Caco-2 (cell line): Measurements from ENCODE around the gene GOLM1. TPM values are rescaled to one million over a fixed set of nuclear protein-coding genes. Genes with fewer than 3 reads are reported as not detected.

Experiments used
- BruUV-seq: library from RNA; stranded (reverse); fragments of 400-500 nt; replicated peaks from 2 replicates; lab custom pipeline; 2021; lab: Mats Ljungman, UMichigan
- CTCF ChIA-PET: fragments of 300-600 bp; sonication (Branson Sonifier 250); formaldehyde crosslinking; loops from one replicate; lab custom pipeline; 2022; ENCODE audit warnings: antibody characterized with exemption; lab: Charles Lee
- POLR2A ChIA-PET: fragments of 300-600 bp; sonication (Branson Sonifier 250); formaldehyde crosslinking; loops from one replicate; lab custom pipeline; 2022; ENCODE audit warnings: antibody characterized with exemption; lab: Charles Lee
- DNase-seq, 2 experiments: peaks; one replicate each; pipeline versions ENCODE4 v3.0.0 to v3.0.0-alpha.2; 2020 to 2022
- H3K27me3 ChIP-seq: replicated peaks from 2 replicates; pipeline ENCODE4 v1.6.0; 2011; ENCODE audit warnings: low read length; ENCODE audit not compliant: control insufficient read depth, insufficient read depth
- H3K36me3 ChIP-seq: 2 replicates; pipeline ENCODE4 v1.5.1; 2011; ENCODE audit warnings: low read length; ENCODE audit not compliant: control insufficient read depth, insufficient read depth
- H3K4me1 ChIP-seq: fragments of 250-450 bp; sonication (Bioruptor Pico); 2 replicates; pipeline ENCODE4 v1.5.1; 2020; ENCODE audit warnings: mild to moderate bottlenecking
- H3K4me3 ChIP-seq: 2 replicates; pipeline ENCODE4 v1.5.1; 2011; ENCODE audit warnings: low read depth, mild to moderate bottlenecking, control low read depth, low read length
- H3K9me3 ChIP-seq: fragments of 250-450 bp; sonication (Bioruptor Pico); 2 replicates; pipeline ENCODE4 v1.5.1; 2020; ENCODE audit warnings: mild to moderate bottlenecking, moderate library complexity
- H3K27ac Mint-ChIP-seq: one replicate; pipeline ENCODE4 v1.8.0; 2022; ENCODE audit warnings: mixed read lengths; ENCODE audit not compliant: unreplicated experiment
- H3K27me3 Mint-ChIP-seq: one replicate; pipeline ENCODE4 v1.8.0; 2022; ENCODE audit warnings: mixed read lengths; ENCODE audit not compliant: insufficient read depth, unreplicated experiment
- H3K36me3 Mint-ChIP-seq: one replicate; pipeline ENCODE4 v1.8.0; 2022; ENCODE audit warnings: mild to moderate bottlenecking, mixed read lengths; ENCODE audit not compliant: insufficient read depth, unreplicated experiment
- H3K4me1 Mint-ChIP-seq: one replicate; pipeline ENCODE4 v1.8.0; 2022; ENCODE audit warnings: low read depth, mixed read lengths; ENCODE audit not compliant: unreplicated experiment
- H3K4me3 Mint-ChIP-seq: one replicate; pipeline ENCODE4 v1.8.0; 2022; ENCODE audit warnings: mild to moderate bottlenecking, moderate library complexity, mixed read lengths; ENCODE audit not compliant: unreplicated experiment
- H3K9me3 Mint-ChIP-seq: one replicate; pipeline ENCODE4 v1.8.0; 2022; ENCODE audit warnings: mixed read lengths; ENCODE audit not compliant: unreplicated experiment
- CTCF ChIP-seq, 2 experiments: fragments of 200-600 bp in 1 of 2; IDR thresholded peaks; 1 replicate in 1 of 2; 2 replicates in 1 of 2; pipeline versions ENCODE4 v1.5.1 to v1.8.0; 2011 to 2022; ENCODE audit warnings: antibody characterized with exemption in 1 of 2, control low read depth in 1 of 2, inconsistent platforms in 1 of 2, low read depth in 1 of 2, low read length in 1 of 2, mild to moderate bottlenecking in 1 of 2, moderate library complexity in 1 of 2; ENCODE audit not compliant: insufficient read depth in 1 of 2, severe bottlenecking in 1 of 2, unreplicated experiment in 1 of 2
- intact Hi-C: fragments of 100-400 bp; cut with micrococcal nuclease; formaldehyde crosslinking; loops from one replicate; pipeline ENCODE4 v1.10.0; 2022; ENCODE audit not compliant: unreplicated experiment
- total RNA-seq: library from RNA; stranded (reverse); gene quantifications from 2 replicates; pipeline ENCODE4 v1.2.3, GENCODE V29; 2022

GOLM1 gene
- total RNA-seq, 1 experiment from 2014 or later, result 53.6 TPM

GRCh38 chr9:85981369-85981768, 118.0 kb downstream of the GOLM1 start:
- Histone ChIP-seq H3K9me3 (no peaks in the 10 kb centered on the region), H3K4me3 (no peak overlapping the region), H3K4me1 (no peaks in the 10 kb centered on the region), H3K36me3 (no peaks in the 10 kb centered on the region; the same call in 1 of the 2 replicates), H3K27me3 (no peaks in the 10 kb centered on the region)
- H3K36me3 Mint-ChIP-seq, result peaks cover 58% of the 10 kb centered on the region
- ChIA-PET POLR2A (no interaction called here), CTCF (no interaction called here)
- intact Hi-C loops, result no loop called here
- H3K27ac Mint-ChIP-seq, result no peak overlapping the region
- H3K9me3 Mint-ChIP-seq, result no peaks in the 10 kb centered on the region
- no peaks in the 10 kb centered on the region for H3K4me1 Mint-ChIP-seq
- no peak overlapping the region for H3K4me3 Mint-ChIP-seq
- no peak for DNase-seq
- no peak for TF ChIP-seq CTCF (IDR thresholded peaks at IDR 0.05; ENCODE audit: insufficient read depth in 1 of 2, low read depth in 1 of 2, low read length in 1 of 2, severe bottlenecking in 1 of 2, unreplicated experiment in 1 of 2)
- no TSS peak for BruUV-seq
- H3K27me3 Mint-ChIP-seq, result no peaks in the 10 kb centered on the region

GRCh38 chr9:85978496-85978895, 120.9 kb downstream of the GOLM1 start:
- Histone ChIP-seq H3K9me3 (no peaks in the 10 kb centered on the region), H3K36me3 (no peaks in the 10 kb centered on the region; the same call in 1 of the 2 replicates), H3K27me3 (no peaks in the 10 kb centered on the region), H3K4me3 (no peak overlapping the region), H3K4me1 (no peaks in the 10 kb centered on the region)
- BruUV-seq, result no TSS peak
- intact Hi-C loops, result no loop called here
- ChIA-PET POLR2A (no interaction called here), CTCF (no interaction called here)
- no peaks in the 10 kb centered on the region for H3K4me1 Mint-ChIP-seq
- H3K27ac Mint-ChIP-seq, result no peak overlapping the region
- TF ChIP-seq CTCF (IDR thresholded peaks at IDR 0.05; ENCODE audit: insufficient read depth in 1 of 2, low read depth in 1 of 2, low read length in 1 of 2, severe bottlenecking in 1 of 2, unreplicated experiment in 1 of 2), result no peak
- H3K4me3 Mint-ChIP-seq, result no peak overlapping the region
- no peaks in the 10 kb centered on the region for H3K27me3 Mint-ChIP-seq
- H3K9me3 Mint-ChIP-seq, result no peaks in the 10 kb centered on the region
- no peak for DNase-seq
- peaks cover 49% of the 10 kb centered on the region for H3K36me3 Mint-ChIP-seq

Other genes with a start within 250 kb of the GOLM1 start
- 22.4 and 24.1 TPM in 2 replicates for gene NAA35, start 158.4 kb downstream of the GOLM1 start, total RNA-seq
- gene C9orf153, start 160.1 kb upstream of the GOLM1 start, total RNA-seq, result 0.21 TPM in 1 of 2 replicates, not detected in the other
- gene ISCA1, start 183.0 kb upstream of the GOLM1 start, total RNA-seq, result 11.2 and 12.8 TPM in 2 replicates